Measurements from ENCODE around the gene GSTO1. TPM values are rescaled to one million over a fixed set of nuclear protein-coding genes. Genes with fewer than 3 reads are reported as not detected.

GSTO1 gene
- total and polyA plus RNA-seq, 2 donors from 2014 or later = 83.7 to 263 TPM

DNA sequence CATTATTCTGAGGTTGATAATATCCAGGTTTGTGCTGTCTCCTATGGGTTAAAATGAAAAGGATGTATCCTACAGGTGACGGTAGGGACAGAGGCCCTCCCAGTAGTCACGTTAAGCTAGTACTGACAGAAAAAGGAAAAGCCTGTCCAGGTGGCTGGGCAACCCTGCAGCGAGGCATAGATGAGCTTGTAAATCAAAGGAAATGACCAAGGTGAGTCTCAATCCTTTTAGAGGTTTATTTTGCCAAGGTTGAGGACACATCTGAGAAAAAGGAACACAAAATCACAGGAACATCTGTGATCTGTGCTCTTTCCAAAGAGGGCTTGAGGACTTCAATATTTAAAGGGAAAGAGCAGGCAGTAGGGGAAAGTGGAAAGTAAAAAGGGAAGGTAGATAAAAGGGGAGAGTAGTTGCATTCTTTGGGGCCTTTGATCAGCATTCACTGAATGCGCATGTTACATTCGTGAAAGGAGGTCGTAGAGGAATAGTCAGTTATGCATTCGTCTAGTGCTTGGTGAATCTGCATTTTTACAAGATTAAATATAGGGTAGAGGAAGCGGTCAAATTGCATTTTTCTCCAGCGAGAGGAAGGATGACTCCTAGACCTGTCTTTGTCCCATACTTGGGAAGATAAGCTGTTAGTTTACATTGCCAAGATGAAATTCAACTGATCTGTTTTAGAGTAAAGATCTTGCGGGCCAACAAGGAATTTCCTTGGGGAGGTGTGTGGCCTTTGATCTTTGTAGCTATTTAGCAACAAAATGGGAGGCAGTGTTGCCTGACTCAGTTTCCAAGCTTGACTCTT is 884 bp upstream of the GSTO1 start:
- TF ChIP-seq, protein P1, sequence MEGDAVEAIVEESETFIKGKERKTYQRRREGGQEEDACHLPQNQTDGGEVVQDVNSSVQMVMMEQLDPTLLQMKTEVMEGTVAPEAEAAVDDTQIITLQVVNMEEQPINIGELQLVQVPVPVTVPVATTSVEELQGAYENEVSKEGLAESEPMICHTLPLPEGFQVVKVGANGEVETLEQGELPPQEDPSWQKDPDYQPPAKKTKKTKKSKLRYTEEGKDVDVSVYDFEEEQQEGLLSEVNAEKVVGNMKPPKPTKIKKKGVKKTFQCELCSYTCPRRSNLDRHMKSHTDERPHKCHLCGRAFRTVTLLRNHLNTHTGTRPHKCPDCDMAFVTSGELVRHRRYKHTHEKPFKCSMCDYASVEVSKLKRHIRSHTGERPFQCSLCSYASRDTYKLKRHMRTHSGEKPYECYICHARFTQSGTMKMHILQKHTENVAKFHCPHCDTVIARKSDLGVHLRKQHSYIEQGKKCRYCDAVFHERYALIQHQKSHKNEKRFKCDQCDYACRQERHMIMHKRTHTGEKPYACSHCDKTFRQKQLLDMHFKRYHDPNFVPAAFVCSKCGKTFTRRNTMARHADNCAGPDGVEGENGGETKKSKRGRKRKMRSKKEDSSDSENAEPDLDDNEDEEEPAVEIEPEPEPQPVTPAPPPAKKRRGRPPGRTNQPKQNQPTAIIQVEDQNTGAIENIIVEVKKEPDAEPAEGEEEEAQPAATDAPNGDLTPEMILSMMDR (IDR thresholded peaks at IDR 0.05; ENCODE audit: borderline replicate concordance, extremely low read depth, insufficient read depth) = no peak
- H3K9ac ChIP-seq (ENCODE audit: low read length in 3 of 3) = peak overlapping the region in 1 of 3 donors; percentile 90
- peaks cover 4 to 15% (median 4%) of the 10 kb centered on the region in 3 donors for H3K36me3 ChIP-seq (ENCODE audit: control insufficient read depth in 2 of 3, insufficient read depth in 3 of 3, low read length in 3 of 3)
- intact Hi-C loops (cut with DNase I) = no loop called here
- H3K9me3 ChIP-seq (ENCODE audit: control insufficient read depth in 2 of 3, insufficient read depth in 1 of 3, low read length in 3 of 3) = no peaks in the 10 kb centered on the region
- H3K4me3 ChIP-seq (ENCODE audit: low read length in 3 of 3) = peak overlapping the region; percentile 67 to 84 (median 82)
- peaks cover 0 to 14% (median 11%) of the 10 kb centered on the region in 3 donors for H3K4me1 ChIP-seq (ENCODE audit: control insufficient read depth in 2 of 3, insufficient read depth in 2 of 3, low read depth in 1 of 3, low read length in 3 of 3)
- FAIRE-seq = no peak
- H3K27ac ChIP-seq (ENCODE audit: low read depth in 2 of 2, low read length in 2 of 2) = peak overlapping the region; percentile 91 to 97
- no peaks in the 10 kb centered on the region for H3K27me3 ChIP-seq (ENCODE audit: control insufficient read depth, insufficient read depth, low read length)
- DNase-seq = no peak

DNA sequence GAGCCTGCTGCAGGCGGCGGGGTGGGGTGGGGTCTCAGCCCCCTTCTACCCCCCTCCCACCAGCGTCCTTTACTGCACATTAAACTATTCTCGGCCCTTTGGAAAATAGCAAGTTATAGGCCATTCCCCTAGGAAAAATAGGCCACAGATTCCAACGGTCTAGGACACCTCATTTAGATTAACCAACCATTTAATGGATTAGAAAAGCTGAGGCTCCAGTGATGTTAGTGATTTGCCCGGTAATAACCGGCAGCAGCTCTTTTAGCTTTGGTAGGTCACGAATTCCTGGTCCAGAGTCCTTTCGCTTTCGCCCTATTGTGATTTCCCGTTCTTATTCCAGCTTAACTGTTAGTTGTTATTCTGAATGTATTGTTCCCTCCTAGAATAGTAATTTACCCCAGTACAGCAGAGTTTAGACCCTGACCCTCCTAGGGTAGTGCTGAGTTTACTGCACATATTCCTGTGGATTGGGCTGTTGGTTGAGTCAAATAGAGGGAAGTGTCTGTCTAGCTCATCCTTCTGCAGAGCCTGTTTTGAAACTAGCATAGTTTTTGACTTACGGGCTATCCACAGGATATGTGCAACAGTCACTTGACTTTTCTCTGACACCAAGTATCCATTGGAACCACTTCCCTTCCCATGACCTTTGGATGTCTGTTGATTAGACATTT is 754 bp downstream of the GSTO1 start:
- TF ChIP-seq, protein P1 (IDR thresholded peaks at IDR 0.05; ENCODE audit: borderline replicate concordance, extremely low read depth, insufficient read depth) = no peak
- Histone ChIP-seq H3K27ac (ENCODE audit: low read depth in 2 of 2, low read length in 2 of 2) (peak overlapping the region; percentile 91 to 97), H3K27me3 (ENCODE audit: control insufficient read depth, insufficient read depth, low read length) (no peaks in the 10 kb centered on the region), H3K9me3 (ENCODE audit: control insufficient read depth in 2 of 3, insufficient read depth in 1 of 3, low read length in 3 of 3) (no peaks in the 10 kb centered on the region), H3K4me3 (ENCODE audit: low read length in 3 of 3) (peak overlapping the region; percentile 67 to 84 (median 82)), H3K9ac (ENCODE audit: low read length in 3 of 3) (peak overlapping the region; percentile 4 to 90 (median 82)), H3K36me3 (ENCODE audit: control insufficient read depth in 2 of 3, insufficient read depth in 3 of 3, low read length in 3 of 3) (peaks cover 7 to 24% (median 8%) of the 10 kb centered on the region in 3 donors), H3K4me1 (ENCODE audit: control insufficient read depth in 2 of 3, insufficient read depth in 2 of 3, low read depth in 1 of 3, low read length in 3 of 3) (peaks cover 0 to 27% (median 20%) of the 10 kb centered on the region in 3 donors)
- intact Hi-C loops (cut with DNase I) = no loop called here
- FAIRE-seq (no peak), DNase-seq (peak in 3 of 5 donors; percentile 21 to 58 (median 57))

DNA sequence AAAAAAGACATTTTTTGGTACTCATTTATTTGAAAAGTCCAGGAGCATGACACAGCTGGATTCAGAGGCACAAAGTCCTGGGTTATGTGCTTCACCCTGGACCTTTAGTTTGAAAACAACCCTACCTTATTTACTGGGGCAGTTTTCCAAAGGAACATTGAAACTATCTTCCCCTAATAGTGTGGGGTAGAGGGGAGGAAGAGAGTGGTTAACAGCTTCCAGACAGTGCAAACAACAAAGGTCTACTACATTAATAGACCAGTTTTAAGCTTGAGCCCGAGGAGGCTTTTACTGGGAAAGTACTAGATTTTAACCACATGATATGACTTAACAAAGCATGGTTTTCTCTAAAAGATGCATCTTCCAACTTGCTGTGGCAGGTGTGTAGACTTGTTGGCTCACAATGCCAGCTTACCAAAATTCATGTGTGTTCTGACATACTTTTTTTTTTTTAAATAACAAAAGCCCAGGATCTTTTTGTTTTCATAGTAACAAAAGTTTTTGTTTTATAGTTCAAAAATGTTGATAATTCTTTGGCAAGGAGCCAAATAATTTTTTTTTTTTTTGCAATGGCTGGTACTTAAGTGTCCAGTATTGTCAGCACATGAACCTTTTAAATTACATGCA is 1.8 kb downstream of the GSTO1 start:
- TF ChIP-seq, protein P1 (IDR thresholded peaks at IDR 0.05; ENCODE audit: borderline replicate concordance, extremely low read depth, insufficient read depth) = no peak
- Histone ChIP-seq H3K27ac (ENCODE audit: low read depth in 2 of 2, low read length in 2 of 2) (peak overlapping the region; percentile 91 to 97), H3K27me3 (ENCODE audit: control insufficient read depth, insufficient read depth, low read length) (no peaks in the 10 kb centered on the region), H3K9me3 (ENCODE audit: control insufficient read depth in 2 of 3, insufficient read depth in 1 of 3, low read length in 3 of 3) (no peaks in the 10 kb centered on the region), H3K9ac (ENCODE audit: low read length in 3 of 3) (peak overlapping the region in 1 of 3 donors; percentile 90), H3K4me1 (ENCODE audit: control insufficient read depth in 2 of 3, insufficient read depth in 2 of 3, low read depth in 1 of 3, low read length in 3 of 3) (peaks cover 0 to 24% (median 22%) of the 10 kb centered on the region in 3 donors), H3K4me3 (ENCODE audit: low read length in 3 of 3) (peak overlapping the region in 2 of 3 donors; percentile 82 to 84), H3K36me3 (ENCODE audit: control insufficient read depth in 2 of 3, insufficient read depth in 3 of 3, low read length in 3 of 3) (peaks cover 7 to 33% (median 10%) of the 10 kb centered on the region in 3 donors)
- no peak for FAIRE-seq
- intact Hi-C loops (cut with DNase I) = no loop called here
- no peak for DNase-seq
